ENCODE measurements around the gene SCNN1A.

DNA sequence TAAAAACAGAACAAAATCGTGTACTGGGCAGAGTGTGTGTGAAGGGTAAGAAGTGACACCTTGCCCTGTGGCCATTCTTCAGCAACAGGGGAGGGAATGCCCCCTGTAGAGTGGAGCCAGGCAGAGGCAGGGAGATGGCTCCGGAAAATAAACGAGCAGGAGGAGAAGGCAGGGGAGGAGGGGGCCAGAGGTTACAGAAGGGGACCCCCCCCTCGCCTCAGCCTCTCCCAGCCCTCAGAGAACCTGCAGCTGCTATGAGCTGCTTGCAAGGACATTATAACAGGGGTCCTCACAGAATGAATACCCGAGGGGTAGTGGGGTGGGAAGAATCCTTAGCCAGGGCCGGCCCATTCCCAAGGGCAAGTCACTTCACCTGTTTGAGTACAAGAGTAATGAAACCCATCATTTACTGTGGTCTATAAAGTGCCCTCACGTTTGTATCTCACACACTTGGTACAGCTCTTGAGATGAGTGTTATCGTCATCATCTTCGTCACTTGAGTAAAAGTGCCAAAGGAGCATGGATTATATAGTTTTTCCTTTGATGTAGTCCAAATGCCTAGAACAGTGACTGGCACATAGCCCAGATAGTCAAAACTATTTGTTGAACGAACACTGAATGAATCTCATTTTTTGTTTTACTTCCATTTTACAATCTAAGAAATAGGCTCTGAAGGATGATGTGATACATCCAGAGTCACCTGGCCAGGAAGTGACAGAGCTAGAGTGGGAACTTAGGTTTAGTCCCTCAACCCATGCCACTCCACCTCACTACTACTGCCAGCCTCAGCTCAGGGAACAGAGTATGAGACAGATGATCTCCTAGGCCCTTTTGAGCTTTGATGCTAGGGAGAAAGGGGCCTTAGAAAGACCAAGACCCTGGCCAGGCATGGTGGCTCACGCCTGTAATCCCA lies 14.5 kb downstream of the SCNN1A start:
- no peak for TF ChIP-seq ZNF274 (IDR thresholded peaks at IDR 0.05; ENCODE audit: low read depth, low read length)
- TF ChIP-seq SUZ12 (IDR thresholded peaks at IDR 0.05; ENCODE audit: extremely low read depth, insufficient read depth, insufficient read length) = no peak

Data from NT2/D1 (cell line).